CD4-positive, alpha-beta T cell treated with Interleukin-1 beta for 1 hour (primary cell): ENCODE measurements around the gene DIAPH2.

Experiments used
- DNase-seq, 2 donors: peaks; one replicate each; pipeline ENCODE4 v3.0.0-alpha.2; 2020 to 2022

The DIAPH2 gene

DNA sequence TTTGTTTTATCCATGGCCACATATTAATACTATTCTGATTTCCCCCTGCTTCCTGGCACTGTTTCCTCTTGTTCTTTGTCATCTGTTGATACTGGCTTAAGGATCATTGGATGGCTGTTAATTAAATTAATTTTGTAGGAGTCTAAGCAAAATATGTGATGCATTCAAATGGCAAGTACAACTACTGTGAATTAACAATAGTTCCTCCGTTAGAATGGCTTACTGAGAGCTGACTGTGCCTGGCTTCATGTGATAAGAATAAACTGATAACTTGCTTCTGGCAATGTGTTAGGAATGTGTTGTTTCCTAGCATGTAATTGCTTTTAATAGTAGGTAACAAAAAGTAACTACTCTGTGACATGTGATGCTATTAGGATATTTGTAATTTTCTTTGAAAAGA lies 297.5 kb downstream of the DIAPH2 start:
- DNase-seq: no peak

- no peak for DNase-seq
These were observed 299.9 kb downstream of the DIAPH2 start for GRCh38 chrX:96984538-96984937.

DNA sequence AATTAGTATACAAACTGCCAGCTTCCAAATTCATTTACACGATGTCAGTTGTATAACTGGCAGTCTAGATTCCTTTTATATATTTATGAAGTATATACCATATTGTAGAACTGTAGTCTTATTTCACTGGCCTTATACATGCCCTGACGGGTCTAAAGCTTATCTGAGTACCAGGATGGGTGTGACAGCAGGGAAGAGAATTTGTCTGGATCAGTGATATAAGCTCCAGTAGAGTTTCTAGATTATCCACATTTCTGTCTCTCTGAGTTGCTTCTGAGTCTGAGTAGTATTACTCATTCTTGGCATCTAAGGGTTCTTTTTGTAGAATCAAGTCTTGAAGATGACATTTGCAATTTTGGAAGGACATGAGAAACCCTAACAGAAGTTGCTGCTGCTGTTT lies 300.4 kb downstream of the DIAPH2 start:
- DNase-seq: no peak

DNA sequence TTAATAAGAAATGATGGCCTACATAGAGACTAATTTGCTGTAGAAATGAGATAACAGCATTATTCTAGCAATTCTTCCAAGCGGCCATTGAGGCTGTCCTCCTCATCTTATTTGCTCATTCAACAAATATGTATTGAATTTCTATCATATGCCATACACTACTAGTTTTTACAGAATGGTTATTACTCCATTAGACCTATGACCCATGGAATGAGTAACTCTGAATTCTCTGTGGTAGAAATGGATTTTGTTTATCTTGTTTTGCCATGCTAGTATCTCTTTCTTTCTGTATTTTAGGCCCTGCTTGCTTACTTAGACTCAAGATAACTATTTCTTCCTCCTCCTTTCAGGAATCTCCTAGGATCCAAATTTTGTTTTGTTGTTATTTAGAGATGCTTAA lies 302.6 kb downstream of the DIAPH2 start:
- no peak for DNase-seq

- no peak for DNase-seq
These were observed 305.4 kb downstream of the DIAPH2 start for GRCh38 chrX:96989830-96990571.

GRCh38 chrX:96994093-96994492 lies 309.5 kb downstream of the DIAPH2 start:
- DNase-seq: no peak

- no peak for DNase-seq
These were observed 312.6 kb downstream of the DIAPH2 start for GRCh38 chrX:96997196-96997595.

DNA sequence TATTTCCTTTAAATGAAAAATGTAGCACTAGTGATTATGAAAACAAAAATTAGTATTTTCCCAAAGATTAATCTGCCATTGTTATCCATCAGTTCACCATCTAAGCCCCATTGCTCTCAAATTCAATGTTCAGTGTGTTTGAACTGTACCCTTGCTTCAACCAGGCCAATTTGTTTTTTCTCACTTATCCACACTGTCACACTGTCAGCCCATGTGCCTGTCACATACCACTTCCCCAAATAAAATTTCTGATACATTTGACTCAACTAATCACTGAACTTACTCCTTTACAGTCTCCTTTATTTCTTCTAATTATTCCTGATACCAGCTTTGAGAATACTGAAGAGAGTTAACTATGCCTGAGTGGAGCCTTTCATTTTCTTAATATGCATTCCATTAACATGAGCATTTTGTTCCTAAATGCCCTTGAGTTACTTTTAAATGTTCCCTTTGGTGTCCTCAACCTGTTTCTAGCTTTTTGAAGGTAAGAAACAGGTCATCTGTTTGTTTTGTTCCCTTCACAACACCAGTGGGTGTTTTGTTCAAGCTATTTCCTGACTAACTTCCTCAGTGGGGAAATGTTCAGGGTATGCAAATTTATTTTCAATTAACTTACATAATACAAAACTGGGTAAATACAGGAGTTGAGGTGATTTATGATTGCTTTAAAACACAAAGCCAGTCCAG lies 316.2 kb downstream of the DIAPH2 start:
- no peak for DNase-seq

DNA sequence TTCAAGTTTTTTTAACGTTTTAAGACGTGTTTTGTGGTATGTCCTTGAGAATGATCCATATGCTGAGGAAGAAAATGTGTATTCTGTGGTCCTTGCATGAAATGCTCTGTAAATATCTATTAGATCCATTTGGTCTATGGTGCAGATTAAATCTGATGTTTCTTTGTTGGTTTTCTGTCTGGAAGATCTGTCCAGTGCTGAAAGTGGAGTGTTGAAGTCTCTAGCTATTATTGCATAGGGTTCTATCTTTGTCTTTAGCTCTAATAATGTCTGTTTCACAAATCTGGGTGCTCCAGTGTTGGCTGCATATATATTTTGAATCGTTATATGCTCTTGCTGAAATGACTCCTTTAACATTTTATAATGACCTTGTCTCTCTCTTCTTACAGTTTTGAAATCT lies 321.5 kb downstream of the DIAPH2 start:
- DNase-seq: no peak

DNA sequence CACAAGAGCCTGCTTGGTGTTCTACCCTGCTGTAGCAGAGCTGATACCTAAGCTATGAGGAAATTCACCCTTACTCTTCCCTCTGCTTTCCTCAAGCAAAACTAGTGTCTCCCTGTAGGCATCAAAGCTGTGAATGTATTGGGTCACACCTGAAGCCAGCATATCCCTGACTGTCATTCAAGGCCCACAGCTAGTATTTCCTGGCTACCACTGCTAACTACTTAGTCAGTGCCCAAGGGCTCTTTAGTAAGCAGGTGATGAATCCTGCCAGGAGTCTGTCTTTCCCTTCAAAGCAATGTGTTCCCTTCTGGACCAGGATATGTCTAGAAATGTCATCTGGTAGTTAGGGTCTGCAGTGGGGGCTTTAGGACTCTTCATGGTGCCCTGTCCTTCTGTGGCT lies 324.7 kb downstream of the DIAPH2 start:
- no peak for DNase-seq

GRCh38 chrX:97011540-97011939 lies 326.9 kb downstream of the DIAPH2 start:
- DNase-seq: no peak

- no peak for DNase-seq
These were observed 331.5 kb downstream of the DIAPH2 start for GRCh38 chrX:97016106-97016505.

DNA sequence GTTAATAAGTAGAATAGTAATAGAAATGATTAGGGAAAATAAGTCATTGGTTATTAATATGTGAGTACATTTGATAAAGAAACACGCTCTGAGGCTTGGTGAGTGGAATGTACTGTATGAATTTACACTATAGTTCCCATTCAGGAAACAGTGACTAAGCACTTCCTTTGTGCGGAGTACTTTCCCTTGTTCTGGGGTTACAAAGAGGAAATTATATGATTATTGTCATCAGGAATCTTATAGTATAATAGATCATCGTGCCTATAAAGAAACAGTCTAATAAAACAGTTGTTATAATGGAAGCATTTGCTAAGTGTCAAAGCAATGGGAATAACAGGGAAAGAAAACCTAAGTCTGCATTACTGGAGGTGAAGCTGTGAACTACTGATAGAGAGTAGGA lies 337.0 kb downstream of the DIAPH2 start:
- no peak for DNase-seq

GRCh38 chrX:97026406-97026805 lies 341.8 kb downstream of the DIAPH2 start:
- no peak for DNase-seq

DNA sequence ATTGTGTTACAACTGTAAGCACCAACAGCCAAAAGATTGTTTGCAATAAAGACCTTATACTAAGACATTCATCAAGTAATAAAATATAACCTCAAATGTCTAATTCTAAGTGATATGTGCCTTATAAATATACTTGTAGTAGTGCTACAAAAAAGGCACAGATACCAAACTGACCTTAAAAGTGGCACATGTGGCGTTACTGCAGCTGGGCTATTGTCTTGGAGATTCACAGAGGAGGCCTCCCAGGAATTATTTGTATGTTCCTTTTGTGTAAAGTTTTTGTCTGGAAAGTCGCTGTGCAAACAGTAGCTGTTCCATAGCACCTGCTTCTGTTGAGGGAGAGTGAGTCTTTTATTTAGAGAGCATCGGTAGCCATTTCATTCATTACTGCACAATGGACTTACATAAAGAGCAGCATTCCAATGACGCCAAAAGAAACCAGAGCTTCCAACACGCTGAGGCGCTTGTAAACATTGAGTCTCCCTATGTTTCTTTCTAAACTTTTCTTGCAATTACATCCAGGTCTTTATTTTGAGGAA lies 342.8 kb downstream of the DIAPH2 start:
- no peak for DNase-seq

- DNase-seq: no peak
These were observed 345.8 kb downstream of the DIAPH2 start for GRCh38 chrX:97030463-97030862.

DNA sequence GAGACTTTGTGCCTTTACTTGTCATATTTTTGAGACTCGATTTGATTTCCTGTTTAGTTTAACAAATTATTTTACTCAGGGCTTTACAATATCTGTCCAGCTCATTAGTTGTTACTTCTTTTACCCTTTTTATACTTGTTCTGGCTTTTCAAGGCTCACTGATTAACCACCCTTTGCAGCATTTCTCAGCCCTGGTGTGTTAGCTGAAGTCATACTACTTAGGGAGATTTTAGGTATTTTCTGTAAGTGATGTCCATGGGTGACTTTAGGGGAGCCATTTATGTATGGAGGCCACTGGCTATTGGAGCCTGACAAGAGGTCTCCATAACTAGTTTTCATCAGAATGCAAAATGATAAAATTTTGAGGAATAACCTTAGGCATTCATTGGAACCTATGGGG lies 346.3 kb downstream of the DIAPH2 start:
- no peak for DNase-seq

DNA sequence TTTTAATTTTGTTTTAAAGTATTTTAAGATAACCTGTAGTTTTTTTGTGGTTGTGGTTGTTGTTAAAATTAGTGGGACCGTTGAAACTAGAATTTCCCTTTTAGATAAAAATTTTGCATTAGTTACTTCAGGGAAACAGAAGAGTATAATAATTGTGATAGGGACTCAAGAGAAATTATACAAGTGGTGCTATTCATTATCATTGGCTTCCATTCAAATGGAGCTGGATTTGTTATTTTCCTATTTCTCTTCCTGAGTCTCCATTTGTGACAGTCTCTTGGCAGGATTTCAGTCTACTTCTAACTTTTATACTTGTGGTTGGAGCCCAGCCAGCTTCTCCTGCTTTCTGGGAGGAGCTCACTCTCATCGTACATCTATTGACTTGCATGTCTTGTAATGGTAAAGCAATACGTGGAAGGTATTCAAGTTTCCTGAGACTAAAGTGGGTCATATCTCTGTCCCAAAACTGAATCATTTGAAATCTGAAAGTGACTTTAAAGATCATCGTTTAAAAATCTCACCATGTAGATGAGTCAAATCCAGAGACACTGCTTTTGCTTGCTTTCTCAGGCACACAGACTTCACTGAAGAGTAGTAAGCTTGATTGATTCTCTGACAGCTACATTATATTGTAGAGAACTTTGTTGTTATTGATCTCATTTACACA lies 354.9 kb downstream of the DIAPH2 start:
- DNase-seq: no peak

DNA sequence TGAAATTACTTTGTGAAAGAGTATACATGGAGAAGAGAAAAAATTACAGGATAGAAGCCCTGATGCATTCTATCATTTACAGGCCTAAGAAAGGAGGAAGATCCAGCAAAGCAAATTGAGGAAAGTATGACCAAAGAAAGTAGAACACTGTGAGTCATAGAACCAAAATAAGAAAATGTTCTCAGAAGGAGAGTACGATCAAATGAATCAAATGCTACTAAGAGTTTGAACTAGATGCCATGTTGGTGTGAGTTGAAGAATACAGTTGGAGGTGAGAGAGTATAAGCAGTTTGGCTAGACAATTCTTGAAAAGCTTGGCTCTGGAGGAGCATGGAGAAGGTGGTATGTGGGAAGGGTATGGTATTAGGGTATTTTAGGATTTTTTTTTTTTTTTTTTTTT lies 360.8 kb downstream of the DIAPH2 start:
- DNase-seq: no peak

DNA sequence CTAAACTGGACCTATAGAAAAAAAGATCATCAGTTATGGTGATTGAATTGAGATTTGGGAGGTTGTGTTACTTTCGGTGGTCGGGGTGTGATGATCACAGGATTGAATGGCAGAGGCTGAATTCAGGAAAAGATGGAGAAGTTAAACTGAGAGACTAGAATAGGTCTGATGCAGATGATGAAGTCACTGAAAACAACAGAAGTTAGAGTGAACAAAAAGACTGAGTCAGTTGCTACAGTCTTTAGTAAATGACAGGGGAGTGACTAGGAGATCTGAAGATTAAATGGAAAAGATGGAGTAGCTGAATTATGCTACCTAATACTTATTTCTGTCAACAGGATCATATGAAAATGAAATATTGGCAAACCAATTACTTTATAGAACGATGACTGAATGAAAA lies 362.2 kb downstream of the DIAPH2 start:
- DNase-seq: no peak

DNA sequence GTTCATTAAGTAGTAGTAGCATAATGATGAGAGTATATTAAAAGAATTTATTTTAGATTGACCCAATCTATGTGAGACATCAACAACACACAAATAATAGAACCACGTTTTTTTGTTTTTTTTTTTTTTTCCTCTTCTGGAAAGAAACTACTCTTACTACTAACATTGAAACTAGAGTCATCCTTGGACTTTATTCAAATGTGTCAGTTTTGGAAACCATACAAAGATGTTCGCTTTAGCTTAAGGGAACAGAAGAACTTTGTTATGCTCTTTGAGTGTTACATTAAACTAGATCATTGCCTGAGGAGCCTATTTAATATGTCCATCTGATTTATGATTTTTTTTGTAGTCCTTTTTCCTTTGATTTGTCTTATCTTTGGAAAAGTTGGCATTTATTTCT lies 365.8 kb downstream of the DIAPH2 start:
- no peak for DNase-seq

DNA sequence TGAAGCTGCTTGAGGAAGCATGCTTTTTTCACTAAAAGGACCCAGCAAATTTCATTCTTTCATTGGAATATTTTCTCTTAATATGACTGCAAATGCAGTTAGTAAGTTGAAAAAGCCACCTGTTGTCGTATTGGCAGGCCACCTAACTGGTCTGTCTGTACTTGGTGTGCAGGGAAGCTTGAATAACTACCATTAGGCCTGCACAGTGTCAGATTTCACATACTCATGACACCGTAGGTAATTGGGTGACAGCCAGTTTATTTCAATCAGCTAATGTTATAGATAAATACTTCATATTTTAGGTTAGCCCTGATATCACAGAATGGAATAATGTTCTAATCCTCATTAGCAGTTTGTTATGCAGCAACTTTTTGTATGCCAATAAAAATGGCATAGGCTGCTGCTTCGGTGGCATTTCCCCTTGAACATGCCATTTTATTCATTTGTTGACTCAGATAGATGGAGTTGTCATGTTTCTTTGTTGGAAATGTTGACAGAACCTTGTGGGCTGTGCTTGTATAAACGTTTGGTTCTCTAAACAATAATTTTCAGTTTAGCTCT lies 372.8 kb downstream of the DIAPH2 start:
- DNase-seq: no peak

- DNase-seq: no peak
These were observed 375.4 kb downstream of the DIAPH2 start for GRCh38 chrX:97060020-97060419.

DNA sequence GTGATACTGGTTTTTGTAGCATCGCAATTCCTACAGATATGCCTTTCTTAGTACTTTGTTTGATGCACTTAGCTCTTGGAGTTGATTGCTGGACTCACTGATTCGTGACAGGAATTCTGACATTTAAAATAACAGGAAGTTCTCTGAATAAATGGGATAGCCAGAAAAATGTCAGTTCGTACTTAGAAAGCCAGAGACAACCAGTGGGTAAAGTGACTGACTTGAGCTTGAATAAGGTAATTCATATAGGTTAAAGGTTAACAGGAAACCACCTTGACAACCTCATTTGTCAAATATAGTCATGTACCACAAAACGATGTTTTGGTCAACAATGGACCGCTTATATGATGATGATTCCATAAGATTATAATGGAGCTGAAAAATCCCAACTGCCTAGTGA lies 380.4 kb downstream of the DIAPH2 start:
- no peak for DNase-seq
